Smooth muscle cell (in vitro differentiated cells): ENCODE data around the gene MFN2. TPM values are rescaled to one million over a fixed set of nuclear protein-coding genes. Genes with fewer than 3 reads are reported as not detected.
"Not testable (repeated sequence)": the region's sequence is repeated elsewhere in the genome, so short reads cannot be mapped to it uniquely, and the experiment has no call there.

ENCODE experiments used
- DNase-seq: peaks from one replicate; lab custom pipeline; 2025; ENCODE audit not compliant: unreplicated experiment; lab: John Stamatoyannopoulos, UW
- H2AFZ ChIP-seq: fragments of 200-600 bp; sonication (generic); 2 replicates; pipeline ENCODE4 v1.6.0; 2016; ENCODE audit warnings: antibody characterized with exemption, low read depth, mild to moderate bottlenecking
- H3F3A ChIP-seq: fragments of 200-600 bp; sonication (generic); 2 replicates; pipeline ENCODE4 v1.6.0; 2017; ENCODE audit warnings: antibody characterized with exemption, low read depth
- H3K27ac ChIP-seq: fragments of 200-600 bp; sonication (generic); 2 replicates; pipeline ENCODE4 v1.5.1; 2016; ENCODE audit warnings: low read depth, mild to moderate bottlenecking
- H3K27me3 ChIP-seq: fragments of 200-600 bp; sonication (generic); 2 replicates; pipeline ENCODE4 v1.6.1; 2016; ENCODE audit warnings: low read depth, mild to moderate bottlenecking
- H3K36me3 ChIP-seq: fragments of 200-600 bp; sonication (generic); 2 replicates; pipeline ENCODE4 v1.5.1; 2016; ENCODE audit warnings: low read depth
- H3K4me1 ChIP-seq: fragments of 200-600 bp; sonication (generic); 2 replicates; pipeline ENCODE4 v1.5.1; 2016; ENCODE audit warnings: low read depth
- H3K4me2 ChIP-seq: fragments of 200-600 bp; sonication (generic); 2 replicates; pipeline ENCODE4 v1.6.0; 2016; ENCODE audit warnings: mild to moderate bottlenecking
- H3K4me3 ChIP-seq: fragments of 200-600 bp; sonication (generic); 2 replicates; pipeline ENCODE4 v1.5.1; 2016; ENCODE audit warnings: mild to moderate bottlenecking
- H3K79me2 ChIP-seq: fragments of 200-600 bp; sonication (generic); 2 replicates; pipeline ENCODE4 v1.6.0; 2016; ENCODE audit warnings: low read depth, mild to moderate bottlenecking
- H3K9ac ChIP-seq: fragments of 200-600 bp; sonication (generic); 2 replicates; pipeline ENCODE4 v1.6.0; 2016; ENCODE audit warnings: low read depth
- H3K9me3 ChIP-seq: fragments of 200-600 bp; sonication (generic); replicated peaks from 2 replicates; pipeline ENCODE4 v1.5.1; 2016; ENCODE audit warnings: low read depth
- H4K20me1 ChIP-seq: fragments of 200-600 bp; sonication (generic); 2 replicates; pipeline ENCODE4 v1.6.0; 2016; ENCODE audit warnings: low read depth
- WGBS: methylation state at CpG from one replicate; pipeline ENCODE4 v1.1.7; 2016; ENCODE audit warnings: low lambda C conversion rate; 5-methylcytosine and 5-hydroxymethylcytosine counted together
- polyA plus RNA-seq: library from polyadenylated mRNA; unstranded; fragments of >200 nt; fragmentation: Nextera tagmentation; extraction: Ambion mirVana; gene quantifications from 2 replicates; pipeline ENCODE4 v1.2.1, GENCODE V29; 2016
- total RNA-seq: library from RNA; depleted of rRNA; stranded (reverse); fragments of >200 nt; gene quantifications from 2 replicates; pipeline ENCODE4 v1.2.3, GENCODE V29; 2014
- TF ChIP-seq, protein P1 (sequence below): fragments of 200-600 bp; sonication (generic); IDR thresholded peaks from 2 replicates; pipeline ENCODE4 v1.5.1; 2017; ENCODE audit warnings: borderline replicate concordance, mild to moderate bottlenecking, antibody characterized with exemption; ENCODE audit not compliant: insufficient read depth, poor library complexity, severe bottlenecking

MFN2 gene
- total and polyA plus RNA-seq, 2 experiments from 2014 or later: 30.0 to 39.7 TPM

DNA sequence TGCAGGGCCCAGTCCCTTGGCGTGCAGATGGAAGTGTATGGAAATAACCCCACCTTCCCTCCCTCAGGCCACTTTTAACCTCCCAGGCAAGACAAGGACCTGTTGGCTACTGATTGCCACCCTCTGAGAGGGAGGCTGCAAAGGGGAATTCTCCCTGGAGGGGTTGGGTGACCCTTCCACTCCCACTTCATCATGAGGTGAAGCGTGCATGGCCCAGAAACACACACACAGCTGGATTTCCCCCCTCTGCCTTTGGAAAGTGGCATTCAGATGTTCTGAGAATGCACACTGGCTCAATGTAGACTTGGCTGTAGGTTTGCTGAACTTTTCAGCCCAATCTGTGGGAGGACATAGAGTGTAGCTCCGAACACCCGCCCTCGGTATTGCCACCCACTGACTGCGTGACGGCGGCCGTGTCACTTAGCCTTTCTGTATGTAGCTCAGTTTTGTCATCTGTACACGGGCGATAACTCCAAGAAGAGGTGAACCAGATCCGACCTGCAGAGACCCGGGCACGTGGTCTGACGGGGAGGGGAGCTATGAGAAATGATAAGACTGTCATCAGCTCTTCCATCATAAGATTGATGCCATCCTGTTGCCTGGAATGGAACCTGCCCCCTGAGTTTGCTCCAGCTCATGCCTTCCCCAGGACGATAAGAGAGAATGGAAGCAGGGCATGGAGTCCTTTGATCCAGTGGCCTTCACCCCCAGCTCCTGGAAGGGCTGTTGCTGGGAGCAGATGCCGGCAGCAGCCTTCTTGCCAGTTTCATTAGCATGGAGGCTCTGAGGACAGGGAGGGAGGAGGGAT lies 58.3 kb downstream of the MFN2 start:
- Histone ChIP-seq H3K9me3 (no peaks in the 10 kb centered on the region), H2AFZ (no peak overlapping the region), H3K4me1 (no peaks in the 10 kb centered on the region), H4K20me1 (no peaks in the 10 kb centered on the region), H3K27ac (no peak overlapping the region), H3K79me2 (no peaks in the 10 kb centered on the region), H3F3A (no peaks in the 10 kb centered on the region), H3K27me3 (no peaks in the 10 kb centered on the region), H3K4me2 (no peak overlapping the region), H3K9ac (no peak overlapping the region), H3K4me3 (no peak overlapping the region), H3K36me3 (no peaks in the 10 kb centered on the region)
- no peak for DNase-seq
- 71% methylated on average over 17 of the region's 17 CpGs for WGBS
- TF ChIP-seq, protein P1, sequence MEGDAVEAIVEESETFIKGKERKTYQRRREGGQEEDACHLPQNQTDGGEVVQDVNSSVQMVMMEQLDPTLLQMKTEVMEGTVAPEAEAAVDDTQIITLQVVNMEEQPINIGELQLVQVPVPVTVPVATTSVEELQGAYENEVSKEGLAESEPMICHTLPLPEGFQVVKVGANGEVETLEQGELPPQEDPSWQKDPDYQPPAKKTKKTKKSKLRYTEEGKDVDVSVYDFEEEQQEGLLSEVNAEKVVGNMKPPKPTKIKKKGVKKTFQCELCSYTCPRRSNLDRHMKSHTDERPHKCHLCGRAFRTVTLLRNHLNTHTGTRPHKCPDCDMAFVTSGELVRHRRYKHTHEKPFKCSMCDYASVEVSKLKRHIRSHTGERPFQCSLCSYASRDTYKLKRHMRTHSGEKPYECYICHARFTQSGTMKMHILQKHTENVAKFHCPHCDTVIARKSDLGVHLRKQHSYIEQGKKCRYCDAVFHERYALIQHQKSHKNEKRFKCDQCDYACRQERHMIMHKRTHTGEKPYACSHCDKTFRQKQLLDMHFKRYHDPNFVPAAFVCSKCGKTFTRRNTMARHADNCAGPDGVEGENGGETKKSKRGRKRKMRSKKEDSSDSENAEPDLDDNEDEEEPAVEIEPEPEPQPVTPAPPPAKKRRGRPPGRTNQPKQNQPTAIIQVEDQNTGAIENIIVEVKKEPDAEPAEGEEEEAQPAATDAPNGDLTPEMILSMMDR: no peak

DNA sequence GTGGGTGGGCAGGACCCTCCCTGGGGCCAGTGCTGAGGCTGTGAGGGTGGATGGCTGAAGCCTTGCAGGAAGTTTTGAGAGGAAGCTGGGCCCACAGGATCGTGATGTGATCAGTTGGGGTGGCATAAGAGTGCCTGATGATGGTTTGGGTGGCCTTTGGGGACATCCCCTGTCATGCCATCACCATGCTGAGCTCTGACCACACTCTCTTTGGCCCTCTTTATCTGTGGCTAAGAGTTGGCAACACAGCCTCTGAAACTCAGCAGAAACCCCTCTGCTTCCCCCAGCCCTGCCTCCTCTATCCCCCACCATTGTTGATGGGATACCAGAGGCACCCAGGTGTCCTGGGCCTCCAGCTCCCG lies 58.9 kb downstream of the MFN2 start:
- no peak overlapping the region for H2AFZ ChIP-seq
- H3K79me2 ChIP-seq: no peaks in the 10 kb centered on the region
- no peaks in the 10 kb centered on the region for H3K4me1 ChIP-seq
- WGBS: 81% methylated on average over 2 of the region's 2 CpGs
- H3K27ac ChIP-seq: no peak overlapping the region
- no peaks in the 10 kb centered on the region for H3K36me3 ChIP-seq
- no peak overlapping the region for H3K4me3 ChIP-seq
- H3K9ac ChIP-seq: no peak overlapping the region
- TF ChIP-seq, protein P1: no peak
- DNase-seq: no peak
- H3K9me3 ChIP-seq: no peaks in the 10 kb centered on the region
- H3F3A ChIP-seq: no peaks in the 10 kb centered on the region
- no peak overlapping the region for H3K4me2 ChIP-seq
- no peaks in the 10 kb centered on the region for H3K27me3 ChIP-seq
- H4K20me1 ChIP-seq: no peaks in the 10 kb centered on the region

DNA sequence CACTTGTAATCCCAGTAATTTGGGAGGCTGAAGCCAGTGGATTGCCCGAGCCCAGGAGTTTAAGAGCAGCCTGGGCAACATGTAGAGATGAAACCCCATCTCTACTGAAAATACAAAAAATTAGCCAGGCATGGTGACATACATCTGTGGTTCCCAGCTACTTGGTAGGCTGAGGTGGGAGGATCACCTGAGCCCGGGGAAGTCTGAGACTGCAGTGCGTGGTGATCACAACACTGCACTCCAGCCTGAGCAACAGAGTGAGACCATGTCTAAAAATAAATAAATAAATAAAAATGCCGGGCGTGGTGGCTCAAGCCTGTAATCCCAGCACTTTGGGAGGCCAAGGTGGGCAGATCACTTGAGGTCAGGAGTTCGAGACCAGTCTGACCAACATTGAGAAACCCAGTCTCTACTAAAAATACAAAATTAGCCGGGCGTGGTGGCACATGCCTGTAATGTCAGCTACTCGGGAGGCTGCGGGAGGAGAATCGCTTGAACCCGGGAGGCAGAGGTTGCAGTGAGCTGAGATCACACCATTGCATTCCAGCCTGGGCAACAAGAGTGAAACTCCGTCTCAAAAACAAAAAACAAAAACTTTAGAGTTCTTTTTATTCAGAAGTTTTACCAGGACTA lies 59.7 kb downstream of the MFN2 start:
- H3K27ac ChIP-seq, H3K4me1 ChIP-seq, H3F3A ChIP-seq, H3K4me3 ChIP-seq, H3K36me3 ChIP-seq, H3K27me3 ChIP-seq, H2AFZ ChIP-seq, H3K4me2 ChIP-seq, H4K20me1 ChIP-seq, DNase-seq, H3K79me2 ChIP-seq, H3K9me3 ChIP-seq, H3K9ac ChIP-seq: not testable (repeated sequence)
- WGBS: 91% methylated on average over 13 of the region's 13 CpGs

DNA sequence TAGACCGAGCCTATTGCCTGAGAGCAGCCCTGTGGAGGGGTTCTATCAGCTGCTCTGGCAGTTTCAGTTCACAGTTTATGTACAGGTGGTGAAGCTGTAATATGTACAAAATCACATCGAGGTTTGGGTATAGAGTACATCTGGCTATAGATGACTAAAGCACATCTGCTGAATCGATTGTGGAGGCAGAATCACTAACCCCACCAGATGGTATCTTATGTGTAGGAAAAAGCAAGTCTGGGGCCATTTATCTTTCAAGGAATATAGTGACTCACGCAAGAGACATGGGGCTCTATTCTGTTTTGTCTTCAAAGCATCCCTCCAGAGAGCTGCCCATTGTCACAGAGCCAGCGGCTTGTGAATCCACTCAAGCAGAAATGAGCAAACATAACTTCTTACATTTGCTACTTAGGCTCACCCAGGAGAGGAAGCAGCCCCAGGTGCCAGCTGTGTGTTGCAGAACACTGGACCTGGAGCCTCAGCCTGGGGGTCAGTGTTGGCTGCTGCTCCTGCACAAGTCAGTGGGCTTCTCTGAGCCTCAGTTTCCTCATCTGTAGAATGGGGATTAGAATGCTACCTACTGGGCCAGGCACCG lies 60.3 kb downstream of the MFN2 start:
- Histone ChIP-seq H3K4me1 (no peaks in the 10 kb centered on the region), H3K36me3 (no peaks in the 10 kb centered on the region), H3K27ac (no peak overlapping the region), H4K20me1 (no peaks in the 10 kb centered on the region), H2AFZ (no peak overlapping the region), H3K27me3 (no peaks in the 10 kb centered on the region), H3F3A (no peaks in the 10 kb centered on the region), H3K4me2 (no peak overlapping the region), H3K79me2 (no peaks in the 10 kb centered on the region), H3K9me3 (no peaks in the 10 kb centered on the region), H3K4me3 (no peak overlapping the region), H3K9ac (no peak overlapping the region)
- TF ChIP-seq, protein P1: no peak
- WGBS: 46% methylated on average over 6 of the region's 6 CpGs
- no peak for DNase-seq

DNA sequence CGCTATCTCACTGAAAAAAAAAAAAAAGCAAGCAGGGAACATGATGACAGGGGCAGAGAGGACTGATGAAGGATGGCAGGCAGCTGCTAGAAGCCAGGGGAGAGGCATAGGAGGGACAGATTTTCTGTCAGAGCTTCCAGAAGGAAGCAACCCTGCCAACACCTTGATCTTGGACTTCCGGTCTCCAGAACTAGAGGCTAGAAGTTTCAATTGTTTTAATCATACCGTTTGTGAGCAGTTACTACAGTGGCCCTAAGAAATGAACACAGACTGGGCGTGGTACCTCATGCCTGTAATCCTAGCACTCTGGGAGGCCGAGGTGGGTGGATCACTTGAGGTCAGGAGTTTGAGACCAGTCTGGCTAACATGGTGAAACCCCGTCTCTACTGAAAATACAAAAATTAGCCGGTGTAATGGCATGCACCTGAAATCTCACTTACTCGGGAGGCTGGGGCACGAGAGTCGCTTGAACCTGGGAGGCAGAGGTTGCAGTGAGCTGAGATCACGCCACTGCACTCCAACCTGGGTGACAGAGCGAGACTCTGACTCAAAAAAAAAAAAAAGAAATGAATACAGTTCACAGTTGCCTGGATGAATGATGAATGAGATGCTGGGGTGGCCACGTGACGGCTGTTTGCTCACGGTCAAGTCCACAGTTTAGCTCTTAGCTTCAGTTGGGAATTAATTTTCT lies 64.1 kb downstream of the MFN2 start:
- not testable (repeated sequence) for H3F3A ChIP-seq, H2AFZ ChIP-seq, H3K27ac ChIP-seq, H3K36me3 ChIP-seq, H4K20me1 ChIP-seq, DNase-seq, H3K4me2 ChIP-seq, H3K27me3 ChIP-seq, H3K9ac ChIP-seq, H3K4me1 ChIP-seq, H3K79me2 ChIP-seq, H3K9me3 ChIP-seq, H3K4me3 ChIP-seq
- WGBS: 90% methylated on average over 15 of the region's 15 CpGs
